Skin epidermis (tissue), 12 donors: Measurements from ENCODE around the gene LOXL1.
"Not testable (repeated sequence)": the region's sequence is repeated elsewhere in the genome, so short reads cannot be mapped to it uniquely, and the experiment has no call there.

Experiments used
- H3K27ac ChIP-seq, 21 experiments: fragments of 200-600 bp; sonication (generic) in 11 of 21; one replicate each; pipeline ENCODE4 v1.5.0; 2020; ENCODE audit warnings: mild to moderate bottlenecking in 3 of 21, inconsistent platforms in 2 of 21, moderate library complexity in 2 of 21
- H3K4me3 ChIP-seq, 7 experiments: fragments of 200-600 bp; sonication (generic) in 2 of 7; one replicate each; pipeline ENCODE4 v1.5.0; 2020; ENCODE audit warnings: inconsistent platforms in 2 of 7, mild to moderate bottlenecking in 2 of 7, moderate library complexity in 1 of 7

The LOXL1 gene

GRCh38 chr15:73949496-73949895 lies 23.2 kb downstream of the LOXL1 start:
- no peak overlapping the region for H3K4me3 ChIP-seq
- H3K27ac ChIP-seq, result peak overlapping the region in 1 of 21 experiments; percentile 72

- peak overlapping the region in 16 of 21 experiments; percentile 10 to 95 (median 74) for H3K27ac ChIP-seq
- no peak overlapping the region for H3K4me3 ChIP-seq
Observed at GRCh38 chr15:73950479-73950830, 24.2 kb downstream of the LOXL1 start.

GRCh38 chr15:73950831-73951561 lies 24.7 kb downstream of the LOXL1 start:
- H3K4me3 ChIP-seq, result no peak overlapping the region
- peak overlapping the region; percentile 33 to 97 (median 84) for H3K27ac ChIP-seq

GRCh38 chr15:73951601-73952000 lies 25.3 kb downstream of the LOXL1 start:
- no peak overlapping the region for H3K4me3 ChIP-seq

GRCh38 chr15:73952171-73952912 lies 26.1 kb downstream of the LOXL1 start:
- peak overlapping the region in 19 of 21 experiments; percentile 33 to 97 (median 85) for H3K27ac ChIP-seq
- no peak overlapping the region for H3K4me3 ChIP-seq

More at GRCh38 chr15:73951601-73952000, 25.3 kb downstream of the LOXL1 start:
- peak overlapping the region; percentile 33 to 97 (median 84) for H3K27ac ChIP-seq

GRCh38 chr15:73952913-73953750 lies 26.9 kb downstream of the LOXL1 start:
- Histone ChIP-seq H3K4me3 (no peak overlapping the region), H3K27ac (peak overlapping the region in 8 of 21 experiments; percentile 79 to 97 (median 89))

- Histone ChIP-seq H3K4me3 (no peak overlapping the region), H3K27ac (no peak overlapping the region)
Observed at GRCh38 chr15:73954188-73955145, 28.2 kb downstream of the LOXL1 start.

- H3K27ac ChIP-seq, result peak overlapping the region in 1 of 21 experiments; percentile 38
- H3K4me3 ChIP-seq, result no peak overlapping the region
Observed at GRCh38 chr15:73955326-73955725, 29.1 kb downstream of the LOXL1 start.

- Histone ChIP-seq H3K4me3 (no peak overlapping the region), H3K27ac (peak overlapping the region in 3 of 21 experiments; percentile 8 to 38 (median 16))
Observed at GRCh38 chr15:73955861-73956742, 29.8 kb downstream of the LOXL1 start.

GRCh38 chr15:73956743-73957135 lies 30.5 kb downstream of the LOXL1 start:
- Histone ChIP-seq H3K4me3 (no peak overlapping the region), H3K27ac (peak overlapping the region in 4 of 21 experiments; percentile 14 to 51 (median 27))

- Histone ChIP-seq H3K4me3 (no peak overlapping the region), H3K27ac (peak overlapping the region in 4 of 21 experiments; percentile 0 to 51 (median 24))
Observed at GRCh38 chr15:73957276-73957675, 31.0 kb downstream of the LOXL1 start.

GRCh38 chr15:73957785-73958184 lies 31.5 kb downstream of the LOXL1 start:
- no peak overlapping the region for H3K4me3 ChIP-seq
- peak overlapping the region in 3 of 21 experiments; percentile 0 to 34 (median 14) for H3K27ac ChIP-seq

- H3K27ac ChIP-seq, result peak overlapping the region in 4 of 21 experiments; percentile 5 to 43 (median 7)
- H3K4me3 ChIP-seq, result no peak overlapping the region
Observed at GRCh38 chr15:73959012-73959581, 32.8 kb downstream of the LOXL1 start.

- H3K4me3 ChIP-seq, result no peak overlapping the region
- H3K27ac ChIP-seq, result peak overlapping the region in 3 of 21 experiments; percentile 5 to 43 (median 6)
Observed at GRCh38 chr15:73959801-73960200, 33.5 kb downstream of the LOXL1 start.

GRCh38 chr15:73960472-73961070 lies 34.3 kb downstream of the LOXL1 start:
- not testable (repeated sequence) for H3K4me3 ChIP-seq, H3K27ac ChIP-seq

- Histone ChIP-seq H3K27ac (no peak overlapping the region), H3K4me3 (no peak overlapping the region)
Observed at GRCh38 chr15:73962433-73962832, 36.2 kb downstream of the LOXL1 start.

- Histone ChIP-seq H3K27ac (peak overlapping the region in 13 of 21 experiments; percentile 8 to 79 (median 67)), H3K4me3 (peak overlapping the region in 3 of 7 experiments; percentile 7 to 16 (median 8))
Observed at GRCh38 chr15:73964736-73965093, 38.5 kb downstream of the LOXL1 start.
